SU-DHL-6 (cell line): Measurements from ENCODE around the gene PRKCA.

ENCODE experiments used
- H2AFZ ChIP-seq: fragments of 200-600 bp; sonication (generic); 2 replicates; pipeline ENCODE4 v1.6.1; 2014; ENCODE audit warnings: low read depth, mild to moderate bottlenecking, moderate library complexity, mixed read lengths, antibody characterized with exemption, low read length; ENCODE audit not compliant: severe bottlenecking
- H3F3A ChIP-seq: fragments of 200-600 bp; shearing (Covaris generic); 2 replicates; pipeline ENCODE4 v1.6.0; 2016; ENCODE audit warnings: antibody characterized with exemption, mild to moderate bottlenecking; ENCODE audit not compliant: insufficient read depth
- H3K27ac ChIP-seq: fragments of 200-600 bp; sonication (generic); 2 replicates; pipeline ENCODE4 v1.5.1; 2016; ENCODE audit warnings: low read depth, mild to moderate bottlenecking, low read length, moderate library complexity, mixed read lengths
- H3K27me3 ChIP-seq: fragments of 200-600 bp; sonication (generic), shearing (Covaris generic); 2 replicates; pipeline ENCODE4 v1.6.0; 2014; ENCODE audit warnings: mild to moderate bottlenecking, low read length
- H3K36me3 ChIP-seq: fragments of 200-600 bp; sonication (generic); 2 replicates; pipeline ENCODE4 v1.6.1; 2014; ENCODE audit warnings: mild to moderate bottlenecking, low read length, mixed read lengths
- H3K4me2 ChIP-seq: fragments of 300-600, 200-600 bp; shearing (Covaris generic), sonication (generic); 2 replicates; pipeline ENCODE4 v1.6.0; 2014; ENCODE audit warnings: low read length, low read depth, mild to moderate bottlenecking; ENCODE audit not compliant: poor library complexity, severe bottlenecking
- H3K4me3 ChIP-seq: fragments of 200-600 bp; sonication (generic); 2 replicates; pipeline ENCODE4 v1.5.1; 2014; ENCODE audit warnings: antibody characterized with exemption, low read length, mild to moderate bottlenecking, mixed read lengths; ENCODE audit not compliant: insufficient read depth, poor library complexity, severe bottlenecking
- H3K79me2 ChIP-seq: fragments of 200-600 bp; sonication (generic); 2 replicates; pipeline ENCODE4 v1.6.1; 2014; ENCODE audit warnings: mild to moderate bottlenecking, low read length, moderate library complexity; ENCODE audit not compliant: insufficient read depth
- H3K9ac ChIP-seq: fragments of 200-600 bp; sonication (generic); 2 replicates; pipeline ENCODE4 v1.7.0; 2014; ENCODE audit warnings: mild to moderate bottlenecking, low read length
- H3K9me2 ChIP-seq: fragments of 200-600 bp; sonication (generic); replicated peaks from 2 replicates; pipeline ENCODE4 v1.6.1; 2014; ENCODE audit warnings: low read length; ENCODE audit not compliant: insufficient read depth
- H3K9me3 ChIP-seq: fragments of 200-600 bp; sonication (generic); 2 replicates; pipeline ENCODE4 v1.6.1; 2014; ENCODE audit warnings: low read length, mixed read lengths; ENCODE audit not compliant: insufficient read depth
- H4K20me1 ChIP-seq: fragments of 200-600 bp; sonication (generic); 2 replicates; pipeline ENCODE4 v1.6.1; 2014; ENCODE audit warnings: low read depth, mild to moderate bottlenecking, antibody characterized with exemption, low read length, moderate library complexity, mixed read lengths
- CTCF ChIP-seq: fragments of 200-600 bp; sonication (generic); IDR thresholded peaks from one replicate; pipeline ENCODE4 v1.5.1; 2017; ENCODE audit warnings: antibody characterized with exemption, mild to moderate bottlenecking, low read length, moderate library complexity; ENCODE audit not compliant: insufficient read depth, poor library complexity, severe bottlenecking
- EZH2phosphoT487 ChIP-seq: fragments of 200-600 bp; sonication (generic), shearing (Covaris generic); conservative IDR thresholded peaks from 2 replicates; pipeline ENCODE4 v1.6.1; 2018; ENCODE audit warnings: mild to moderate bottlenecking, antibody characterized with exemption, low read length, moderate library complexity, mixed read lengths

The PRKCA gene

GRCh38 chr17:66308856-66309255 lies 6.4 kb downstream of the PRKCA start:
- Histone ChIP-seq H3K36me3 (peaks cover 59% of the 10 kb centered on the region), H3K79me2 (peaks cover 100% of the 10 kb centered on the region), H3K9me2 (no peaks in the 10 kb centered on the region), H3K4me2 (no peak overlapping the region), H3K27ac (no peak overlapping the region), H3K4me3 (no peak overlapping the region), H3K27me3 (no peaks in the 10 kb centered on the region), H3F3A (peaks cover 43% of the 10 kb centered on the region; the same call in 1 of the 2 replicates), H3K9me3 (no peaks in the 10 kb centered on the region), H2AFZ (no peak overlapping the region), H4K20me1 (peaks cover 23% of the 10 kb centered on the region), H3K9ac (no peak overlapping the region)
- TF ChIP-seq EZH2phosphoT487 (no peak), CTCF (no peak)

GRCh38 chr17:66309793-66310192 lies 7.4 kb downstream of the PRKCA start:
- Histone ChIP-seq H4K20me1 (peaks cover 24% of the 10 kb centered on the region), H3K4me2 (no peak overlapping the region), H3F3A (peaks cover 41% of the 10 kb centered on the region; the same call in 1 of the 2 replicates), H2AFZ (no peak overlapping the region), H3K9ac (no peak overlapping the region), H3K27me3 (no peaks in the 10 kb centered on the region), H3K36me3 (peaks cover 57% of the 10 kb centered on the region), H3K9me2 (no peaks in the 10 kb centered on the region), H3K4me3 (no peak overlapping the region), H3K79me2 (peaks cover 100% of the 10 kb centered on the region), H3K9me3 (no peaks in the 10 kb centered on the region), H3K27ac (no peak overlapping the region)
- TF ChIP-seq CTCF: no peak
- no peak for TF ChIP-seq EZH2phosphoT487

GRCh38 chr17:66310528-66311148 lies 8.2 kb downstream of the PRKCA start:
- H3K9me2 ChIP-seq: no peaks in the 10 kb centered on the region
- H3K79me2 ChIP-seq: peaks cover 99% of the 10 kb centered on the region
- no peak overlapping the region for H3K4me3 ChIP-seq
- peaks cover 33% of the 10 kb centered on the region; the same call in 1 of the 2 replicates for H3F3A ChIP-seq
- H2AFZ ChIP-seq: no peak overlapping the region
- peaks cover 56% of the 10 kb centered on the region for H3K36me3 ChIP-seq
- no peak overlapping the region for H3K27ac ChIP-seq
- no peaks in the 10 kb centered on the region for H3K27me3 ChIP-seq
- H4K20me1 ChIP-seq: peaks cover 24% of the 10 kb centered on the region
- TF ChIP-seq CTCF (no peak), EZH2phosphoT487 (no peak)
- H3K9ac ChIP-seq: no peak overlapping the region
- H3K9me3 ChIP-seq: no peaks in the 10 kb centered on the region
- no peak overlapping the region for H3K4me2 ChIP-seq
